Astrocyte of the spinal cord (primary cell): ENCODE data around the gene HJV.
A peak's percentile ranks its signal among the peaks of the same experiment; 100 is the strongest.

Experiments used
- DNase-seq: peaks from one replicate; pipeline ENCODE4 v3.0.0; 2011; ENCODE audit warnings: low read depth, low spot score
- H3K4me3 ChIP-seq: 2 replicates; pipeline ENCODE4 v1.5.1; 2011; ENCODE audit warnings: low read depth, mild to moderate bottlenecking, low read length, moderate library complexity
- CTCF ChIP-seq: IDR thresholded peaks from 2 replicates; pipeline ENCODE4 v1.5.1; 2012; ENCODE audit warnings: low read depth, mild to moderate bottlenecking, low read length, inconsistent platforms
- in situ Hi-C: cut with HindIII; loops from 2 replicates; pipeline ENCODE4 v1.10.0; 2017; ENCODE audit warnings: low sequenced_read_pairs

HJV gene

GRCh38 chr1:145995148-145995881 lies 26.2 kb downstream of the HJV start:
- TF ChIP-seq CTCF: no peak
- H3K4me3 ChIP-seq: peak overlapping the region; percentile 97
- DNase-seq: no peak
- in situ Hi-C loops: no loop called here

- in situ Hi-C loops: no loop called here
- no peak for DNase-seq
- TF ChIP-seq CTCF: no peak
- peak overlapping the region; percentile 97 for H3K4me3 ChIP-seq
These were observed 27.0 kb downstream of the HJV start for GRCh38 chr1:145994391-145995120.

DNA sequence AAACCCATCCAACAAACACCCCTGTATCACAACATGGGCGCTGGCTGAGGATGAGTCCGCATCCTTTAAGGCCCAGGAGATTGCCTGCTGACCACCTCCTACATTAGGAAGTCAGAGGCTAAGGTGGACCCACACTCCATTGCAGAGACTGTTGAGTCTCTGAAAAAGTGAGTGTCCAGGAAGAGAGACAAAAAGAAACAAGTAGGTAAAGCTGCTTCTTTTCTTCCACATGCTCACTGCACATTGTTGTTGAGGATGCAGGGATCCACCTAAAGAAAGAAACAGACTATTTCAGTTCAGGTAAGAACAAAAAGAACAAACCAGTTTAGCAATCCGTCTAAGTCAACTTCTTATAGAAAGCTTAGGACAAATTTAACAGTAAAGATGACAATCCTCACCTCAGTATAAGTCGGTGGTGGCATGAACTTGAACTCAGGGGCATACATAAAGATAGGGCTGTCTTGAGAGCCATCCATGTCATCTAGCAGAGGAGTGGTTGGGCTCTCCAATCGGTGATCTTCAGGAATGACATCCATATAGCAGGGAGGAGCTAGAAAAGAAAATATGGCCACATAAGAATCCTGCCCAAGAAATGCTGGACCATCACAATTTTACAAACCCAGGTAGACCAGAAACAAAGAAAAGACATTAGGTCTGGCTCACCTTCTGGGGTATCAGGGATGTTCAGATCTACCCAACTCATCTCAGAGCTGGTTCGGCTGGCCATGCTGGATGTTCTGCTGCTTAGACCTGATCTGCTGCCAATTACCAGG lies 27.7 kb downstream of the HJV start:
- no peak for DNase-seq

GRCh38 chr1:145992958-145993617 lies 28.4 kb downstream of the HJV start:
- H3K4me3 ChIP-seq: peak overlapping the region; percentile 97
- in situ Hi-C loops: no loop called here
- no peak for TF ChIP-seq CTCF
- no peak for DNase-seq

More for the DNA sequence above, 27.7 kb downstream of the HJV start:
- TF ChIP-seq CTCF: no peak
- in situ Hi-C loops: no loop called here
- peak overlapping the region; percentile 97 for H3K4me3 ChIP-seq

GRCh38 chr1:145992502-145992936 lies 29.0 kb downstream of the HJV start:
- H3K4me3 ChIP-seq: peak overlapping the region; percentile 97
- no peak for TF ChIP-seq CTCF
- in situ Hi-C loops: no loop called here
- DNase-seq: no peak
